Prostate gland (tissue), 2 donors: ENCODE results near the gene HOXD4. TPM values are rescaled to one million over a fixed set of nuclear protein-coding genes. Genes with fewer than 3 reads are reported as not detected.
A peak's percentile ranks its signal among the peaks of the same experiment; 100 is the strongest.

Experiments used
- DNase-seq: peaks from one replicate; pipeline ENCODE4 v3.0.0-alpha.2; 2019; ENCODE audit warnings: low spot score
- H3K27ac ChIP-seq, 2 donors: fragments of 200-600 bp; sonication (generic); 2 replicates each; pipeline ENCODE4 v1.5.1; 2017 to 2019
- H3K27me3 ChIP-seq: fragments of 200-600 bp; sonication (generic); replicated peaks from 2 replicates; pipeline ENCODE4 v1.5.1; 2019; ENCODE audit not compliant: insufficient read depth
- H3K36me3 ChIP-seq, 2 donors: fragments of 200-600 bp; sonication (generic); 1 replicate in 1 of 2; 2 replicates in 1 of 2; pipeline versions ENCODE4 v1.5.1 to v1.8.1; 2017 to 2019
- H3K4me1 ChIP-seq: fragments of 200-600 bp; sonication (generic); replicated peaks from 2 replicates; pipeline ENCODE4 v1.5.1; 2019
- H3K4me3 ChIP-seq, 2 donors: fragments of 200-600 bp; sonication (generic); 2 replicates each; pipeline ENCODE4 v1.5.1; 2017 to 2019
- H3K9me3 ChIP-seq: fragments of 200-600 bp; sonication (generic); 2 replicates; pipeline ENCODE4 v1.5.1; 2017
- POLR2A ChIP-seq: fragments of 450-650 bp; IDR thresholded peaks from one replicate; pipeline ENCODE4 v1.6.1; 2016; ENCODE audit warnings: antibody characterized with exemption, mild to moderate bottlenecking
- POLR2AphosphoS5 ChIP-seq: sonication (generic); formaldehyde crosslinking; IDR thresholded peaks from one replicate; pipeline ENCODE4 v1.6.1; 2017; ENCODE audit warnings: antibody characterized with exemption
- WGBS: methylation state at CpG from one replicate; pipeline ENCODE4 v1.1.5; 2018; 5-methylcytosine and 5-hydroxymethylcytosine counted together
- intact Hi-C: fragments of 100-400 bp; cut with DNase I; formaldehyde crosslinking; loops from one replicate; pipeline ENCODE4 v1.14.2; 2022
- total RNA-seq, 2 donors: library from RNA; depleted of rRNA; stranded (reverse); fragments of >200 nt; gene quantifications; one replicate each; pipeline ENCODE4 v1.1.0, GENCODE V29; 2016
- TF ChIP-seq, protein P1 (sequence below), 4 experiments: fragments of 200-600 bp in 2 of 4; fragments of 450-650 bp in 2 of 4; sonication (generic) in 2 of 4; IDR thresholded peaks; 1 replicate in 3 of 4; 2 replicates in 1 of 4; pipeline ENCODE4 v1.5.1; 2016 to 2019; ENCODE audit warnings: antibody characterized with exemption in 4 of 4, mild to moderate bottlenecking in 2 of 4, moderate library complexity in 2 of 4

HOXD4 gene
- total RNA-seq, 2 donors from 2014 or later: 1.2 to 6.7 TPM

DNA sequence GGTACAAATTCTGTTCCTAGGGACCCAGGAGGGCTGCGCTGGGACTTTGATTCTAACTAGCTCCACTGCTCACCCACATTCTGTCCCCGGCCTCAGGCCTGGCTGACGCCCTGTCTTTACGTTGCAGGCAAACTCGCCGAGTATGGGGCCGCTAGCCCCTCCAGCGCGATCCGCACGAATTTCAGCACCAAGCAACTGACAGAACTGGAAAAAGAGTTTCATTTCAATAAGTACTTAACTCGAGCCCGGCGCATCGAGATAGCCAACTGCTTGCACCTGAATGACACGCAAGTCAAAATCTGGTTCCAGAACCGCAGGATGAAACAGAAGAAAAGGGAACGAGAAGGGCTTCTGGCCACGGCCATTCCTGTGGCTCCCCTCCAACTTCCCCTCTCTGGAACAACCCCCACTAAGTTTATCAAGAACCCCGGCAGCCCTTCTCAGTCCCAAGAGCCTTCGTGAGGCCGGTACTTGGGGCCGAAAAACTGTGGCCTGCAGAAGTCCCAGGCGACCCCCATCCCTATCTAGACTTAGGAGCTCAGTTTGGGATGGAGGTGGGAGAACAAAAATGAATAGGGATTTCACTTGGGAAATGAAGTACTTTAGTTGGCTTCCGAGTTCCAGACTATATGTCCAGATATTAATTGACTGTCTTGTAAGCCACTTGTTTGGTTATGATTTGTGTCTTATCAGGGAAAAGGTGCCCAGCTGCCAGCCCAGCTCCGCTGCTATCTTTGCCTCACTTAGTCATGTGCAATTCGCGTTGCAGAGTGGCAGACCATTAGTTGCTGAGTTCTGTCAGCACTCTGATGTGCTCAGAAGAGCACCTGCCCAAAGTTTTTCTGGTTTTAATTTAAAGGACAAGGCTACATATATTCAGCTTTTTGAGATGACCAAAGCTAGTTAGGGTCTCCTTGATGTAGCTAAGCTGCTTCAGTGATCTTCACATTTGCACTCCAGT is 38.6 kb downstream of the HOXD4 start:
- DNase-seq: no peak
- TF ChIP-seq POLR2A (no peak), POLR2AphosphoS5 (no peak)
- TF ChIP-seq, protein P1, sequence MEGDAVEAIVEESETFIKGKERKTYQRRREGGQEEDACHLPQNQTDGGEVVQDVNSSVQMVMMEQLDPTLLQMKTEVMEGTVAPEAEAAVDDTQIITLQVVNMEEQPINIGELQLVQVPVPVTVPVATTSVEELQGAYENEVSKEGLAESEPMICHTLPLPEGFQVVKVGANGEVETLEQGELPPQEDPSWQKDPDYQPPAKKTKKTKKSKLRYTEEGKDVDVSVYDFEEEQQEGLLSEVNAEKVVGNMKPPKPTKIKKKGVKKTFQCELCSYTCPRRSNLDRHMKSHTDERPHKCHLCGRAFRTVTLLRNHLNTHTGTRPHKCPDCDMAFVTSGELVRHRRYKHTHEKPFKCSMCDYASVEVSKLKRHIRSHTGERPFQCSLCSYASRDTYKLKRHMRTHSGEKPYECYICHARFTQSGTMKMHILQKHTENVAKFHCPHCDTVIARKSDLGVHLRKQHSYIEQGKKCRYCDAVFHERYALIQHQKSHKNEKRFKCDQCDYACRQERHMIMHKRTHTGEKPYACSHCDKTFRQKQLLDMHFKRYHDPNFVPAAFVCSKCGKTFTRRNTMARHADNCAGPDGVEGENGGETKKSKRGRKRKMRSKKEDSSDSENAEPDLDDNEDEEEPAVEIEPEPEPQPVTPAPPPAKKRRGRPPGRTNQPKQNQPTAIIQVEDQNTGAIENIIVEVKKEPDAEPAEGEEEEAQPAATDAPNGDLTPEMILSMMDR (IDR thresholded peaks at IDR 0.05): no peak
- Histone ChIP-seq H3K27ac (no peak overlapping the region), H3K9me3 (no peaks in the 10 kb centered on the region), H3K4me1 (no peaks in the 10 kb centered on the region), H3K27me3 (peaks cover 9% of the 10 kb centered on the region), H3K4me3 (peak overlapping the region in 1 of 2 donors; percentile 44), H3K36me3 (no peaks in the 10 kb centered on the region)
- intact Hi-C loops: no loop called here
- WGBS: 18% methylated on average over 28 of the region's 28 CpGs

DNA sequence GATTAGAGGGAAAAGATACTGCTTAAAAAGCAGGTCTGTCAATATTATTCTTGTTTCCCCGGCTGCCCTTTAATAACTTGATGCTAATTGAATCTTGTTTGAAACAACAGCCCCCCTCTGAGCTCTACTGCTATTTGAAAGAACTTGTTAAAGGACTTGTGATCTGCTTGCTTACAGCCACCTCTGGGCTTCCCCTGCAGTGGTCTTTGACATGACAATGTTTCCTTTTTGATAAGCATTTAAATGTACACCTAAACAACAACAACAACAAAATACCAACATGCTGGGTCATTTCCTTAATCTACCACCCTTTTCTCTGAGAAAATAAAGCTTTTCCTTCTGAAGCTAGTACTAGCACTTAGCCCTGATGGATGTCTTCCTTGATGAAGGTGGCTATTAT is 41.0 kb downstream of the HOXD4 start:
- no peaks in the 10 kb centered on the region for H3K4me1 ChIP-seq
- H3K27ac ChIP-seq: no peak overlapping the region
- no peak for DNase-seq
- TF ChIP-seq POLR2A (no peak), POLR2AphosphoS5 (no peak)
- TF ChIP-seq, protein P1 (IDR thresholded peaks at IDR 0.05): no peak
- H3K4me3 ChIP-seq: no peak overlapping the region
- H3K36me3 ChIP-seq: no peaks in the 10 kb centered on the region
- WGBS: 23% methylated on average over 1 of the region's 1 CpG
- intact Hi-C loops: no loop called here
- no peaks in the 10 kb centered on the region for H3K9me3 ChIP-seq
- H3K27me3 ChIP-seq: peaks cover 9% of the 10 kb centered on the region

DNA sequence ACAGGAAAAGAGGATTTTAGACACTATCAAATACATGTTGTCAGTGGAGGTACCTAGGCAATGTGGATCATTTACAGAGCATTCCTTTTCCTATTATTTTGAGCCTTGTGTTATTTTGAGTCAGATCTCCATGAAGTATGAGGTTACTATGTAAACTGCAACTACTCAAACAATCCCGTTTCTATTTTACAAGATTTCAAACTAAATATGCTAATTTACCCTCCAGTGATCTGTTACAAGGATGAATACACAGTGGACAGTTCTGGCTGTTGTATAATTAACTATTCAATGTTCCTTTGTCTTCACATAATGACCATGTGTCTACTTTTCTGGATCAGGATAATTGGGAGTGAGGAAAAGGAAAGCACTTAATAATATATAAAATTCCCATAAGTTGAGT is 41.7 kb downstream of the HOXD4 start:
- TF ChIP-seq POLR2A: no peak
- no peak for TF ChIP-seq POLR2AphosphoS5
- TF ChIP-seq, protein P1 (IDR thresholded peaks at IDR 0.05): no peak
- Histone ChIP-seq H3K27me3 (peaks cover 9% of the 10 kb centered on the region), H3K4me1 (no peaks in the 10 kb centered on the region), H3K4me3 (no peak overlapping the region), H3K9me3 (no peaks in the 10 kb centered on the region), H3K36me3 (no peaks in the 10 kb centered on the region), H3K27ac (no peak overlapping the region)
- DNase-seq: no peak
- intact Hi-C loops: no loop called here
- WGBS: 12% methylated on average over 1 of the region's 1 CpG

DNA sequence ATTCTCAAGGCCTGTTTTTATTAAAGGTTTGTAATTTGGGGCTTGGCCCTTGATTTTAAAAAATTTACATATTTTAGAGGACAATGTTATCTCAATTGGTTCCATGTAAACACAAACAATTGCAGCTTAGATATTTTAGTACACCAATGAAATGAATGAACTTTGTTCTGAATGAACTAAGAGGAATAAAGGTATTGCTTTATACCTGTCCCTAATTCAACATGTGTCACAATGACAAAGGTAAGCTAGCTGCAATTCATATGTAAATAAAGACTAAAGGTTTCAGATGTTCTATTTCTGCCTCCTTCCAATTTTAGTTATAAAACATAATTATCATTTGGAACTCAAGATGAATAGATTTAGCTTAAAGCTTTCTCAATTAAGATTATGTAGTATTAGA is 48.6 kb downstream of the HOXD4 start:
- TF ChIP-seq, protein P1 (IDR thresholded peaks at IDR 0.05): no peak
- no peak for TF ChIP-seq POLR2A
- intact Hi-C loops: no loop called here

DNA sequence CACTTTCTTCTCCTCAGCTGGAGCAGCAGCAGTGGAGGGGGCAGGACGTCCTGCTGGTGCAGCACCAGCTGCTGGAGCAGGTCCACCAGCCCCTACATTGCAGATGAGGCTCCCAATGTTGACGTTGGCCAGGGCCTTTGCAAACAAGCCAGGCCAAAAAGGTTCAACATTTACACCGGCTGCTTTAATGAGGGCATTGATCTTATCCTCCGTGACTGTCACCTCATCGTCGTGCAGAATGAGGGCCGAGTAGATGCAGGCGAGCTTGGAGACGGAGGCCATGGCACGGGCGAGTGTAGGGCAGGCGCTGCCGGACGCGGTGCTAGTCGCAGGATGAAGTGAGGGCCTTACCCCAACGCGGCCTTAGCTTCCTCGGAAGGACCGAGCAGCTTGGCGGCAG is 49.6 kb downstream of the HOXD4 start:
- Histone ChIP-seq H3K4me3 (no peak overlapping the region), H3K9me3 (no peaks in the 10 kb centered on the region), H3K27me3 (no peaks in the 10 kb centered on the region), H3K4me1 (no peaks in the 10 kb centered on the region), H3K36me3 (no peaks in the 10 kb centered on the region), H3K27ac (no peak overlapping the region)
- no peak for DNase-seq
- 67% methylated on average over 21 of the region's 21 CpGs for WGBS
- intact Hi-C loops: no loop called here
- TF ChIP-seq, protein P1 (IDR thresholded peaks at IDR 0.05): no peak
- no peak for TF ChIP-seq POLR2AphosphoS5
- no peak for TF ChIP-seq POLR2A

More for the DNA sequence above, 48.6 kb downstream of the HOXD4 start:
- H3K27me3 ChIP-seq: no peaks in the 10 kb centered on the region
- H3K9me3 ChIP-seq: no peaks in the 10 kb centered on the region
- H3K27ac ChIP-seq: no peak overlapping the region
- no peaks in the 10 kb centered on the region for H3K36me3 ChIP-seq
- no peaks in the 10 kb centered on the region for H3K4me1 ChIP-seq
- DNase-seq: no peak
- H3K4me3 ChIP-seq: no peak overlapping the region
